Endothelial cell of umbilical vein (primary cell): ENCODE results near the gene SFTPA1. TPM values are rescaled to one million over a fixed set of nuclear protein-coding genes. Genes with fewer than 3 reads are reported as not detected.

Source experiments
- BruUV-seq: library from RNA; stranded (reverse); fragments of 400-500 nt; replicated peaks from 2 replicates; lab custom pipeline; 2021; lab: Mats Ljungman, UMichigan
- CTCF ChIA-PET: fragments of 300-600, 350-600 bp; sonication (Branson Sonifier 250); formaldehyde crosslinking; loops from one replicate; lab custom pipeline; 2021; ENCODE audit warnings: antibody characterized with exemption, inconsistent platforms; lab: Charles Lee
- POLR2A ChIA-PET: fragments of 300-600, 350-600 bp; sonication (Branson Sonifier 250); formaldehyde crosslinking; loops from one replicate; lab custom pipeline; 2021; ENCODE audit warnings: antibody characterized with exemption, inconsistent platforms; lab: Charles Lee
- DNase-seq: peaks from one replicate; pipeline ENCODE4 v3.0.0-alpha.2; 2011; ENCODE audit warnings: low read depth, low spot score
- FAIRE-seq: peaks from 2 replicates; lab custom pipeline; 2011; peaks lifted over from hg19 to GRCh38; lab: Jason Lieb, UNC
- H2AFZ ChIP-seq: 2 replicates; pipeline ENCODE4 v1.6.0; 2012; ENCODE audit warnings: low read depth, low read length, control low read depth, inconsistent platforms
- H3K27ac ChIP-seq: 2 replicates; pipeline ENCODE4 v1.5.1; 2011; ENCODE audit warnings: low read depth, mild to moderate bottlenecking, control low read depth, low read length, moderate library complexity; ENCODE audit not compliant: insufficient read depth
- H3K27me3 ChIP-seq, 2 experiments: 2 replicates each; pipeline versions ENCODE4 v1.6.0 to v1.6.1; 2011; ENCODE audit warnings: low read length in 2 of 2, mixed read lengths in 1 of 2; ENCODE audit not compliant: control insufficient read depth in 2 of 2, insufficient read depth in 2 of 2
- H3K36me3 ChIP-seq, 2 experiments: 2 replicates in 1 of 2; 3 replicates in 1 of 2; pipeline ENCODE4 v1.5.1; 2011; ENCODE audit warnings: low read length in 2 of 2, mild to moderate bottlenecking in 1 of 2, moderate library complexity in 1 of 2; ENCODE audit not compliant: control insufficient read depth in 2 of 2, insufficient read depth in 2 of 2; ENCODE audit errors: extremely low read depth in 1 of 2
- H3K4me1 ChIP-seq: 3 replicates; pipeline ENCODE4 v1.5.1; 2011; ENCODE audit warnings: mild to moderate bottlenecking, low read length; ENCODE audit not compliant: control insufficient read depth, insufficient read depth; ENCODE audit errors: extremely low read depth
- H3K4me2 ChIP-seq: 2 replicates; pipeline ENCODE4 v1.6.1; 2011; ENCODE audit warnings: low read length, control low read depth, mixed read lengths; ENCODE audit not compliant: insufficient read depth
- H3K4me3 ChIP-seq, 3 experiments: fragments of 200-600 bp in 1 of 3; sonication (generic), shearing (Covaris generic) in 1 of 3; replicated peaks in 1 of 3; 2 replicates each; pipeline ENCODE4 v1.5.1; 2011 to 2016; ENCODE audit warnings: control low read depth in 3 of 3, low read length in 3 of 3, mild to moderate bottlenecking in 2 of 3, inconsistent platforms in 1 of 3, low read depth in 1 of 3, moderate library complexity in 1 of 3; ENCODE audit not compliant: insufficient read depth in 1 of 3
- H3K79me2 ChIP-seq: 2 replicates; pipeline ENCODE4 v1.6.0; 2012; ENCODE audit warnings: low read length, inconsistent platforms; ENCODE audit not compliant: control insufficient read depth, insufficient read depth
- H3K9ac ChIP-seq: replicated peaks from 2 replicates; pipeline ENCODE3; 2011; ENCODE audit warnings: low read length, control low read depth; ENCODE audit not compliant: insufficient read depth; ENCODE audit errors: extremely low read depth
- H3K9me1 ChIP-seq: replicated peaks from 3 replicates; pipeline ENCODE4 v1.6.0; 2011; ENCODE audit warnings: mild to moderate bottlenecking, low read length; ENCODE audit not compliant: control insufficient read depth, insufficient read depth; ENCODE audit errors: extremely low read depth
- H3K9me3 ChIP-seq: replicated peaks from 2 replicates; pipeline ENCODE4 v1.5.1; 2012; ENCODE audit warnings: low read length, inconsistent platforms; ENCODE audit not compliant: control insufficient read depth, insufficient read depth
- H4K20me1 ChIP-seq: replicated peaks from 2 replicates; pipeline ENCODE3; 2011; ENCODE audit warnings: mild to moderate bottlenecking, low read length; ENCODE audit not compliant: control insufficient read depth, insufficient read depth; ENCODE audit errors: extremely low read depth
- CTCF ChIP-seq, 2 donors: IDR thresholded peaks; 1 replicate in 1 of 2; 2 replicates in 1 of 2; pipeline ENCODE4 v1.5.1; 2011; ENCODE audit warnings: low read length in 2 of 2, mild to moderate bottlenecking in 2 of 2, moderate library complexity in 2 of 2, control low read depth in 1 of 2, inconsistent platforms in 1 of 2, low read depth in 1 of 2; ENCODE audit not compliant: insufficient read depth in 1 of 2; ENCODE audit errors: extremely low read depth in 1 of 2
- EZH2 ChIP-seq: IDR thresholded peaks from 2 replicates; pipeline ENCODE4 v1.6.1; 2012; ENCODE audit warnings: borderline replicate concordance, low read depth, mild to moderate bottlenecking, moderate library complexity, low read length, inconsistent platforms; ENCODE audit not compliant: severe bottlenecking
- FOS ChIP-seq: IDR thresholded peaks from 2 replicates; pipeline ENCODE4 v1.6.1; 2011; ENCODE audit warnings: mild to moderate bottlenecking, low read length, moderate library complexity, borderline replicate concordance; ENCODE audit not compliant: insufficient read depth
- GATA2 ChIP-seq: IDR thresholded peaks from 2 replicates; pipeline ENCODE4 v1.7.0; 2011; ENCODE audit warnings: low read depth, mild to moderate bottlenecking, moderate library complexity, mixed read lengths, low read length; ENCODE audit not compliant: insufficient read length, insufficient read depth
- JUN ChIP-seq: IDR thresholded peaks from 2 replicates; pipeline ENCODE4 v1.6.1; 2011; ENCODE audit warnings: borderline replicate concordance, low read depth; ENCODE audit not compliant: insufficient read length, insufficient read depth
- MYC ChIP-seq: IDR thresholded peaks from one replicate; pipeline ENCODE4 v1.6.1; 2011; ENCODE audit warnings: mild to moderate bottlenecking, low read depth, low read length
- POLR2A ChIP-seq: IDR thresholded peaks from 2 replicates; pipeline ENCODE4 v1.6.1; 2012; ENCODE audit warnings: low read depth, mild to moderate bottlenecking, control low read depth, low read length
- POLR2AphosphoS5 ChIP-seq: IDR thresholded peaks from 2 replicates; pipeline ENCODE4 v1.6.1; 2012; ENCODE audit warnings: low read depth, mild to moderate bottlenecking, control low read depth, low read length, moderate library complexity; ENCODE audit not compliant: insufficient read depth
- dilution Hi-C: fragments of 300-500 bp; cut with MboI; formaldehyde crosslinking; loops from one replicate; pipeline ENCODE4 v1.15.0; 2019; ENCODE audit warnings: low sequenced_read_pairs; ENCODE audit not compliant: extremely low pct_ligation_motif_present
- intact Hi-C: fragments of 100-400 bp; cut with micrococcal nuclease; formaldehyde crosslinking; loops from one replicate; pipeline ENCODE4 v1.10.0; 2022
- polyA plus RNA-seq, 4 experiments: library from polyadenylated mRNA; depleted of rRNA in 3 of 4; stranded (reverse) in 3 of 4; unstranded in 1 of 4; fragments of >200 nt; gene quantifications; 2 replicates each; pipeline versions ENCODE4 v1.2.1 to v1.2.3, GENCODE V29; 2011 to 2012; ENCODE audit warnings: missing spikeins in 1 of 4
- total RNA-seq: library from RNA; stranded (reverse); gene quantifications from 2 replicates; pipeline ENCODE4 v1.2.3, GENCODE V29; 2021
- TF ChIP-seq, protein P1 (sequence below): IDR thresholded peaks from 2 replicates; pipeline ENCODE4 v1.6.1; 2011; ENCODE audit not compliant: insufficient read depth, insufficient read length

SFTPA1 gene
- total and polyA plus RNA-seq, 2 donors (not counting 3 experiments of a cell fraction or from before 2014, with no cell fraction given), result not detected

GRCh38 chr10:79601939-79602338 is 8.8 kb upstream of the SFTPA1 start:
- CTCF ChIA-PET, result no interaction called here

More at GRCh38 chr10:79601939-79602338, 8.8 kb upstream of the SFTPA1 start:
- dilution Hi-C loops (no loop called here), intact Hi-C loops (no loop called here)
- no peaks in the 10 kb centered on the region for H4K20me1 ChIP-seq
- H2AFZ ChIP-seq, result no peak overlapping the region
- no peak overlapping the region for H3K4me3 ChIP-seq
- H3K79me2 ChIP-seq, result no peaks in the 10 kb centered on the region
- H3K9ac ChIP-seq, result no peak overlapping the region
- no peaks in the 10 kb centered on the region for H3K36me3 ChIP-seq
- H3K27ac ChIP-seq, result no peak overlapping the region
- TF ChIP-seq EZH2 (no peak), POLR2A (no peak), CTCF (IDR thresholded peaks at IDR 0.05; ENCODE audit: extremely low read depth in 1 of 2, insufficient read depth in 1 of 2, low read depth in 1 of 2, low read length in 2 of 2) (no peak), FOS (no peak), GATA2 (no peak), JUN (no peak), POLR2AphosphoS5 (no peak), MYC (no peak)
- TF ChIP-seq, protein P1, sequence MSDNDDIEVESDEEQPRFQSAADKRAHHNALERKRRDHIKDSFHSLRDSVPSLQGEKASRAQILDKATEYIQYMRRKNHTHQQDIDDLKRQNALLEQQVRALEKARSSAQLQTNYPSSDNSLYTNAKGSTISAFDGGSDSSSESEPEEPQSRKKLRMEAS, result no peak
- FAIRE-seq (no peak), DNase-seq (no peak)
- no peak overlapping the region for H3K4me2 ChIP-seq
- no peaks in the 10 kb centered on the region for H3K9me3 ChIP-seq
- H3K9me1 ChIP-seq, result no peaks in the 10 kb centered on the region
- no peaks in the 10 kb centered on the region for H3K4me1 ChIP-seq
- POLR2A ChIA-PET, result no interaction called here
- BruUV-seq, result no TSS peak
- peaks cover 3 to 4% of the 10 kb centered on the region in 2 experiments for H3K27me3 ChIP-seq
